Smooth muscle cell of the brain vasculature (primary cell): ENCODE data around the gene INPP5D.
"Not testable (repeated sequence)": the region's sequence is repeated elsewhere in the genome, so short reads cannot be mapped to it uniquely, and the experiment has no call there.

ENCODE experiments used
- DNase-seq: peaks from one replicate; pipeline ENCODE4 v3.0.0-alpha.2; 2012; ENCODE audit warnings: low read depth, low spot score

INPP5D gene

DNA sequence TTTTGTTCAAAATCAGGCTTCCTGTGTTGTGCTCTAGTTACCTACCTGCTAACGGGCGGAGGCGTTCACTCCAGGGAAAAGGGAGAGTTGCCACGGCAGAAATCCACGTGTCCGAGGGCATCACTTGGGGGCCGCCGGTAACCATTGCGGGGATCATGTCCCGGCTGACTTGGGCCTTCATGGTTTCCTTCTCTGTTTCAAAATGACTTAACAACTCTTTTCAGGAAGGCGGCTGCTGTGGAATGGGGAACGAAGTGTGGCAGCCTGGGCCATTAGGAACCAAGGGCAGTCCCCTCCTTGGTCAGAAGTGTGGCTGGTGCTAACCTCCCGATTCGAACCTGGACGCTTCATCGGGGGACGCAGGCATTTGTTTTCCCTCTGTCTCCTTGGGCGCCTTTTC is 56.8 kb downstream of the INPP5D start:
- no peak for DNase-seq

DNA sequence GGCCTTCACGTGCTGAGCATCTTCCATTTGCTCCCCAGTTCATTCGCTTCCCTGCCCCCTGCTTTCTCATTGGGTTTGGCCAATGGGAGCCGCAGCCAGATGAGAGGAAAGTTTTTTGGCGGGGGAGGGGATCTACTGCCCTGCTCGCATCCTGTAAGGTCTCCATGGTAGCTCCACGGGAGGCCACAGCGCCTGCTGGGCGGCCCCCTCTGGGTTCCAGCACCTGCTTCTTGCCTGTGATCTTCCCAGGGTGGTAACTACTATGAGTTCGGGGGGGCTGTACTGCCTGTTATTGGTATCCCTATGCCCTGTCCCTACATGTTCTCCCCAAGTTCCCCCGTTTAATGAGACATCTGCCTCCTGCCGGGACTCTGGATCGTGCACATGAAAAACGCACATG is 57.2 kb downstream of the INPP5D start:
- DNase-seq = no peak

DNA sequence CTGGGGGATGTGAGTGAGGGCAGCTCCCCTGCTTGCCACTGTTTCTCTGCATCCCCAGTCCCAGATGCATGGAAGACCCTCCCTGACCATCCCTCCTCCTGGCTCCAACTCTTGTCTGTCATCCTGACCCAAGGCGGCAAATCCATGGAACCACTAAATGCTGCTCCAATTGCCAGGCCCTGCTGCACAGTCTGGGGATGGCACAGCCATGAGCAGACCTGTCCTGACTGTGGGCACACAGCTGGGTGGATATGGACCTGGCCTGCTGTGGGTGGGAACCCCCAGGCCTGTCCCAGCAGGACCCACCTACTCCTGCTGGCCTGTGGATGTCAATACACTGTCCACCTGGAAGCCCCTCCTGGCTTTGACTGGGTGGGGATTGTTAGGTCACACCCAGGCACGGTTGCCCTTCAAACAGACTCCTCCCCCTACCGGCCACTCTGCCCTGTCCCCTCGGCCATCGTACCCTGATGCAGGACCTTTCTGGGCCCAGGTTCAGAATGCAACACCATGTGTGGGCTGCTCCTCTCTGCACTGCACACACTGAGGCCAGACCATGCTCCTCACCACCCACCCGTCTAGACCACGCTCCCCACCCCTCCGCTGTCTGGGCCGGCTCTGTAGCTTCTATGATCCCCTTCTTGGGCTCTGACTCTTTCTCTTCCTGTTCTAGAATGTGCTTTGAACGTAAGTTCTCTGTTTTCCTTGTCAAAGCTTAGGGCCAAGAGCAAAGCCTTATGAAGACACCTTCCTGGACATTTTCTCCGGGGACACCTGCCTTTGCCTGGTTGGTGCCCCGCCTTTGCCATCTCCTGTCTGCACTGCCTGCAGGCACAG is 57.9 kb downstream of the INPP5D start:
- no peak for DNase-seq

- no peak for DNase-seq
These were observed 58.5 kb downstream of the INPP5D start for GRCh38 chr2:233118648-233119000.

GRCh38 chr2:233119123-233119522 is 59.0 kb downstream of the INPP5D start:
- no peak for DNase-seq

- no peak for DNase-seq
These were observed 59.7 kb downstream of the INPP5D start for GRCh38 chr2:233119806-233120205.

- no peak for DNase-seq
These were observed 60.3 kb downstream of the INPP5D start for GRCh38 chr2:233120459-233120858.

DNA sequence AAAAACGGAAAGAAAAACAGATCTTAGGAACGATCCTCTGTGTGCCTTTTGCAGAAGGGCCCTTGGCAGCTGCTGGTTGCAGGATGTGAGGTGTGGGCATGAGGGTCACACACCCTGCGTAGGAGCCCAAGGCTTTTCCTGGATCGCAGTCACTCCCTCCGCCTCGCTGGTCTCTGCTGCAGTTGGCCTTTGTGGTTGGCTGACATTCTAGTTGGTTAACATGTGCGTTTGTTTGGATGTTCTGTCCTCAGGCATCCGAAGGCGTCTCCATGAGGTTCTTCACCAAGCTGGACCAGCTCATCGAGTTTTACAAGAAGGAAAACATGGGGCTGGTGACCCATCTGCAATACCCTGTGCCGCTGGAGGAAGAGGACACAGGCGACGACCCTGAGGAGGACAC is 61.7 kb downstream of the INPP5D start:
- DNase-seq = no peak

DNA sequence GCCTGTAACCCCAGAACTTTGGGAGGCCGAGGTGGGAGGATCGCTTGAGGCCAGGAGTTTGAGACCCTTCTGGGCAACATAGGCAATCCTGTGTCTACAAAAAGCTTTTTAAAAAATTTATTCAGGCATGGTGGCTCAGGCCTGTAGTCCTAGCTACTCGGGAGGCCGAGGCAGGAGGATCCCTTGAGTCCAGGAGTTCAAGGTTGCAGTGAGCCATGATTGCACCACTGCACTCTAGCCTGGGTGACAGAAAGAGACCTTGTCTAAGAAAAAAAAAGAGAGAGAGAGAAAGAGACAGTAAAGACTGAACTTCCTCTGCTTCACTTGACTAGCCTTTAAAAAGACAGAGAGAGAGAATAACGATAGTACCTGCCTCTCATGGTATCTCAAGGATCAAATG is 62.4 kb downstream of the INPP5D start:
- DNase-seq = no peak

DNA sequence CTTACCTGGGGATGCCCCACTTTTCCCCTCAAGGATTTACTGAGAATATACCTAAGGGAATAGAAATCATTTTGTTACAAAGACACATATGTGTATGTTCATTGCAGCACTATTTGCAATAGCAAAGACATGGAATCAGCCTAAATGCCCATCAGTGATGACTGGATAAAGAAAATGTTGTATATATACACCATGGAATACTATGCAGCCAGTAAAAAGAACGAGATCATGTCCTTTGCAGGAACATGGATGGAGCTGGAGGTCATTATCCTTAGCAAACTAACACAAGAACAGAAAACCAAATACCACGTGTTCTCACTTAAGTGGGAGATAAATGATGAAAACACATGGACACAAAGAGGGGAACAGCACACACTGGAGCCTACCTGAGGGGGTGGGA is 63.4 kb downstream of the INPP5D start:
- not testable (repeated sequence) for DNase-seq

GRCh38 chr2:233124421-233125080 is 64.4 kb downstream of the INPP5D start:
- DNase-seq = no peak

DNA sequence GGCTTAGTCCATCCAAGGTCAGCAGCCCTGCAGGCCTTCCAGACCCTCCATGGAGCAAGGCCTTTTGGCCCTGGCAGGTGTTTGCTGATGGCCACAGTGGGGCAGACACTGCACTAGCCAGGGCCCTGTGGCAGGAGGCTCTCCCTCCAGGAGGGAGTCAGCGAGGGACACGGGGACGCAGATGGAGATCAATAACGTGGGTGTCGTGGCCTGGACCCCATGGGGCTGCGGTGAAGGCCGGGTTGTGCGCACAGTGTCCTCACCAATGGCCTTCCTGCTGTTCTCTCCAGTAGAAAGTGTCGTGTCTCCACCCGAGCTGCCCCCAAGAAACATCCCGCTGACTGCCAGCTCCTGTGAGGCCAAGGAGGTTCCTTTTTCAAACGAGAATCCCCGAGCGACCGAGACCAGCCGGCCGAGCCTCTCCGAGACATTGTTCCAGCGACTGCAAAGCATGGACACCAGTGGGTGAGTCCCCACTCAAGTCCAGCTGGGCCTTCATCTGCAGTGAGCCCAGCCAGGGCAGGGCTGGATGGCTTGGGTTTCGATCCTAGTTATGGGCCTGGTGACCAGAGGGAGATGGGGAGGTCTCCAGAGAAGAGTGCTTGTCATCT is 65.4 kb downstream of the INPP5D start:
- no peak for DNase-seq

DNA sequence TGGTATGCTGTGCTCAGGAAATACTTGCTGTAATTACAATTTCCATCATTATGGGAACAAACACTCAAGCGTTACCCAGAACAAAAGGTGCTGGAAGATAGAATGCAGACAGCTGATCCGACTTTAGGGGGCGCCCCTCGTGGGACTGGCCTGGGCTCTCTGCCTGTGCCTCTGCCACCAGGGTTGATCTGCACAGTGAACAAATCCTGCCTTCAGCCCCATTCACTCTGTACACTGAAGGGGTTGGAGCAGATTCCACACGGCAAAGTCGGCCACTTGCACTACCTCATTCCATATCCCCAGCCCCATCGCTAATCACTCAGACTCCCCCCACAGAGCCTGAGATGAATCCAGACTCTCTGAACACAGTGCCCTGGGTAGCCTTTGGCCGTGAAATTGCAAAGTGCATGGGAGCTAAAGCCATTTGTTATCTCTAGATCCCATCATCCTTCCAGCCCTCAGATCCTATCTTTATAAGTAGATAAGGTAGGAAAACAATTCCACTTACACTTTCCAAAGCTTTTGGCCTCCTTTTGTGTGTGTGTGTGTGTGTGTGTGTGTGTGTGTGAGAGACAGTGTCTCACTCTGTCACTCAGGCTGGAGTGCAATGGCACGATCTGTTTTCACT is 69.3 kb downstream of the INPP5D start:
- no peak for DNase-seq

GRCh38 chr2:233130024-233130423 is 69.9 kb downstream of the INPP5D start:
- no peak for DNase-seq

GRCh38 chr2:233130481-233131020 is 70.4 kb downstream of the INPP5D start:
- no peak for DNase-seq

GRCh38 chr2:233131936-233132720 is 72.0 kb downstream of the INPP5D start:
- DNase-seq = no peak

GRCh38 chr2:233133239-233133638 is 73.1 kb downstream of the INPP5D start:
- no peak for DNase-seq

- no peak for DNase-seq
These were observed 75.3 kb downstream of the INPP5D start for GRCh38 chr2:233135421-233135820.

- no peak for DNase-seq
These were observed 76.9 kb downstream of the INPP5D start for GRCh38 chr2:233137040-233137439.

- DNase-seq = no peak
These were observed 80.0 kb downstream of the INPP5D start for GRCh38 chr2:233140077-233140585.

DNA sequence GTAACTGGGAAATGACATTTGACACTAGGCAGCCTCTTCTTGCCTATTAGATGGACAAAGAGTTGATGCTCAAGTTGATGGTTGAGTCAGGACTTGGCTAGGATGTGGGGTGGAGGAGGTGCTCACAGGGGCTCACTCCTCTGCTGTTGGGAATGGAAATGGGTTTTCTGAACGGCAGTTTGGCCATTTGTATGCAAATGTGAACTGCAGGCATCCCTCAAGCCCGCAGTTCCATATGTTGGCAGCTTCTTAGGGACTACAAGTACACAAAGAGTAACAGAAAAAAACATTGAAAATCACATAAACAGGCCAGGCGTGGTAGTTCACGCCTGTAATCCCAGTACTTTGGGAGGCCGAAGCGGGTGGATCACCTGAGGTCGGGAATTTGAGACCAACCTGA is 80.8 kb downstream of the INPP5D start:
- no peak for DNase-seq
